Kasumi-1 (cell line): Measurements from ENCODE around the gene TNS2.

Experiments
- DNase-seq, 2 experiments: peaks; one replicate each; lab custom pipeline; 2025; lab: John Stamatoyannopoulos, UW

TNS2 gene

GRCh38 chr12:53042607-53043454 lies 7.0 kb upstream of the TNS2 start:
- DNase-seq = no peak

GRCh38 chr12:53044052-53044581 lies 5.7 kb upstream of the TNS2 start:
- no peak for DNase-seq

GRCh38 chr12:53044896-53045695 lies 4.8 kb upstream of the TNS2 start:
- no peak for DNase-seq

- DNase-seq = no peak
These were observed 4.2 kb upstream of the TNS2 start for GRCh38 chr12:53045696-53046045.

GRCh38 chr12:53046655-53047220 lies 3.1 kb upstream of the TNS2 start:
- DNase-seq = peak; percentile 37 to 56

- peak in 1 of 2 experiments; percentile 38 for DNase-seq
These were observed 2.4 kb upstream of the TNS2 start for GRCh38 chr12:53047221-53048032.

GRCh38 chr12:53048033-53048779 lies 1.7 kb upstream of the TNS2 start:
- DNase-seq = no peak

GRCh38 chr12:53048780-53049401 lies 974 bp upstream of the TNS2 start:
- DNase-seq = no peak

GRCh38 chr12:53050426-53051057 lies 677 bp downstream of the TNS2 start:
- no peak for DNase-seq

- no peak for DNase-seq
These were observed 1.4 kb downstream of the TNS2 start for GRCh38 chr12:53051058-53051880.

- DNase-seq = no peak
These were observed 2.1 kb downstream of the TNS2 start for GRCh38 chr12:53051881-53052412.

- no peak for DNase-seq
These were observed 2.8 kb downstream of the TNS2 start for GRCh38 chr12:53052419-53053217.

- DNase-seq = peak in 1 of 2 experiments; percentile 24
These were observed 3.6 kb downstream of the TNS2 start for GRCh38 chr12:53053218-53054111.

GRCh38 chr12:53054112-53054878 lies 4.4 kb downstream of the TNS2 start:
- peak; percentile 88 to 90 for DNase-seq

- peak in 1 of 2 experiments; percentile 15 for DNase-seq
These were observed 5.8 kb downstream of the TNS2 start for GRCh38 chr12:53055471-53056266.
